MM.1S (cell line): Measurements from ENCODE around the gene RNF115.
"Not testable (repeated sequence)": the region's sequence is repeated elsewhere in the genome, so short reads cannot be mapped to it uniquely, and the experiment has no call there.

ENCODE experiments used
- DNase-seq: peaks from one replicate; pipeline ENCODE4 v3.0.0-alpha.2; 2015
- H2AFZ ChIP-seq: fragments of 300-600 bp; sonication (generic); 2 replicates; pipeline ENCODE4 v1.6.0; 2016; ENCODE audit warnings: antibody characterized with exemption, low read length
- H3F3A ChIP-seq: fragments of 300-600 bp; sonication (generic); 2 replicates; pipeline ENCODE4 v1.6.1; 2016; ENCODE audit warnings: mild to moderate bottlenecking, antibody characterized with exemption, low read length, moderate library complexity, mixed read lengths; ENCODE audit not compliant: insufficient read depth
- H3K27ac ChIP-seq: fragments of 300-600 bp; sonication (generic); 2 replicates; pipeline ENCODE4 v1.5.1; 2016; ENCODE audit warnings: mild to moderate bottlenecking, low read length
- H3K27me3 ChIP-seq: fragments of 300-600 bp; sonication (generic); replicated peaks from 2 replicates; pipeline ENCODE4 v1.6.0; 2016; ENCODE audit warnings: low read length; ENCODE audit not compliant: insufficient read depth
- H3K36me3 ChIP-seq: fragments of 300-600 bp; sonication (generic); replicated peaks from 2 replicates; pipeline ENCODE4 v1.6.1; 2016; ENCODE audit warnings: mild to moderate bottlenecking, low read length, mixed read lengths; ENCODE audit not compliant: insufficient read depth
- H3K4me1 ChIP-seq: fragments of 300-600 bp; sonication (generic); 2 replicates; pipeline ENCODE4 v1.6.1; 2016; ENCODE audit warnings: low read length, mixed read lengths
- H3K4me2 ChIP-seq: fragments of 300-600 bp; sonication (generic); 2 replicates; pipeline ENCODE4 v1.6.0; 2016; ENCODE audit warnings: low read depth, low read length
- H3K4me3 ChIP-seq: fragments of 300-600 bp; sonication (generic); 2 replicates; pipeline ENCODE4 v1.5.1; 2016; ENCODE audit warnings: low read length, mixed read lengths
- H3K79me2 ChIP-seq: fragments of 300-600 bp; sonication (generic); 2 replicates; pipeline ENCODE4 v1.6.1; 2016; ENCODE audit warnings: mixed run types, low read length, mixed read lengths
- H3K9ac ChIP-seq: fragments of 300-600 bp; sonication (generic); 2 replicates; pipeline ENCODE4 v1.6.1; 2016; ENCODE audit warnings: low read length, mixed read lengths
- H3K9me2 ChIP-seq: fragments of 300-600 bp; sonication (generic); replicated peaks from 2 replicates; pipeline ENCODE4 v1.6.1; 2016; ENCODE audit warnings: mild to moderate bottlenecking, low read length, mixed read lengths; ENCODE audit not compliant: insufficient read depth
- H3K9me3 ChIP-seq: fragments of 300-600 bp; sonication (generic); replicated peaks from 2 replicates; pipeline ENCODE4 v1.6.1; 2016; ENCODE audit warnings: mild to moderate bottlenecking, low read length, mixed read lengths; ENCODE audit not compliant: insufficient read depth
- H4K20me1 ChIP-seq: fragments of 300-600 bp; sonication (generic); 2 replicates; pipeline ENCODE4 v1.6.1; 2016; ENCODE audit warnings: mild to moderate bottlenecking, low read length, moderate library complexity, mixed read lengths; ENCODE audit not compliant: insufficient read depth
- CTCF ChIP-seq: fragments of 300-600 bp; sonication (generic); IDR thresholded peaks from 2 replicates; pipeline ENCODE4 v1.5.1; 2016; ENCODE audit warnings: antibody characterized with exemption, low read length, mixed read lengths
- EZH2 ChIP-seq: fragments of 300-600 bp; sonication (generic); optimal IDR thresholded peaks from 2 replicates; pipeline ENCODE3; 2017; ENCODE audit warnings: low read depth, mild to moderate bottlenecking, antibody characterized with exemption, low read length, mixed read lengths
- EZH2phosphoT487 ChIP-seq: fragments of 300-600 bp; sonication (generic); IDR thresholded peaks from 2 replicates; pipeline ENCODE4 v1.6.1; 2018; ENCODE audit warnings: antibody characterized with exemption, low read length

The RNF115 gene

DNA sequence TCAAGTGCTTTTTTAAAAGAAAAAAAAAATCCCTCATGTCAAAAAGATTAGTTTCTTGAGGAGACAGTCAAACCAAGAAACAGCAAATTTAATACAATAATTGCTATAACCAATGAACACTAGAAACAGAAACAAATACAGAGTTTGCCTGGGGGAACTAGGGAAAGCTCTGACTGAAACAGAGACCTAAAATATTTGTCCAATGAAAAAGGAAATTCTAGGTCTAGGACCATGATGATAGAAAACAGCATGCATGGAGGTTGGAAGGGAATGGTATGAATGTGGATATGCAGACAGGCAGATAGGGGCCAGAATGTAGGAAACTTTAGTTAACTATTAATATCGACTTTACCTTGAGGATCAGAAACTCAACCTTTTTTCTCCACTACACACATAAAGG, 31.4 kb downstream of the RNF115 start:
- H3K9me2 ChIP-seq: no peaks in the 10 kb centered on the region
- H2AFZ ChIP-seq: no peak overlapping the region
- no peaks in the 10 kb centered on the region for H4K20me1 ChIP-seq
- no peak overlapping the region for H3K4me3 ChIP-seq
- no peak overlapping the region for H3K9ac ChIP-seq
- no peak overlapping the region for H3K4me2 ChIP-seq
- no peaks in the 10 kb centered on the region; the same call in 1 of the 2 replicates for H3K36me3 ChIP-seq
- no peaks in the 10 kb centered on the region for H3F3A ChIP-seq
- no peak overlapping the region for H3K27ac ChIP-seq
- H3K27me3 ChIP-seq: no peaks in the 10 kb centered on the region
- TF ChIP-seq EZH2phosphoT487 (no peak), CTCF (no peak), EZH2 (no peak)
- DNase-seq: no peak
- H3K79me2 ChIP-seq: peaks cover 36% of the 10 kb centered on the region
- no peaks in the 10 kb centered on the region; the same call in 1 of the 2 replicates for H3K9me3 ChIP-seq
- no peaks in the 10 kb centered on the region for H3K4me1 ChIP-seq

DNA sequence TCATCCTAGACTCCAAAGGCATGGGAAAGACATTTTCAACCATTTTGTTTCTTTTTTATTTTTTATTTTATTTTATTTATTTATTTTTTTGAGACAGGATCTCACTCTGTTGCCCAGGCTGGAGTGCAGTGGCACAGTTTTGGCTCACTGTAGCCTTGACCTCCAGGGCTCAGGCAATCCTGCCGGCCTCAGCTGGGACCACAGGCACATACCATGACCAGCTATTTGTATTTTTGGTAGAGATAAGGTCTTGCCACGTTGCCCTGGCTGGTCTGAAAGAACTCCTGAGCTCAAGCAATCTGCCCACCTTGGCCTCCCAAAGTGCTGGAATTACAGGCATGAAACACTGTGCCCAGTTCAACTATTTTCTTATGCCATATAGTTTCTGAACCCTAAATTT, 32.0 kb downstream of the RNF115 start:
- H3K79me2 ChIP-seq: peaks cover 30% of the 10 kb centered on the region
- not testable (repeated sequence) for H3K27ac ChIP-seq

GRCh38 chr1:145788580-145788979, 35.3 kb downstream of the RNF115 start:
- Histone ChIP-seq H3K9ac (no peak overlapping the region), H3K9me2 (no peaks in the 10 kb centered on the region), H2AFZ (no peak overlapping the region), H3K9me3 (no peaks in the 10 kb centered on the region), H3K4me2 (no peak overlapping the region), H3K79me2 (peaks cover 27% of the 10 kb centered on the region), H3K27me3 (no peaks in the 10 kb centered on the region), H3K27ac (no peak overlapping the region), H3F3A (peaks cover 20% of the 10 kb centered on the region), H3K4me3 (no peak overlapping the region), H3K4me1 (peaks cover 22% of the 10 kb centered on the region), H3K36me3 (no peaks in the 10 kb centered on the region; the same call in 1 of the 2 replicates), H4K20me1 (no peaks in the 10 kb centered on the region)
- no peak for DNase-seq
- no peak for TF ChIP-seq EZH2phosphoT487
- no peak for TF ChIP-seq EZH2

More for the DNA sequence above, 32.0 kb downstream of the RNF115 start:
- not testable (repeated sequence) for H2AFZ ChIP-seq, H3K27me3 ChIP-seq, H3K9me2 ChIP-seq, H3K9ac ChIP-seq, H3K36me3 ChIP-seq, H3K4me2 ChIP-seq, H3K4me1 ChIP-seq, DNase-seq, H4K20me1 ChIP-seq, H3K4me3 ChIP-seq, H3K9me3 ChIP-seq, H3F3A ChIP-seq

GRCh38 chr1:145786271-145786670, 37.6 kb downstream of the RNF115 start:
- H3K9me3 ChIP-seq: no peaks in the 10 kb centered on the region
- no peaks in the 10 kb centered on the region for H3K9me2 ChIP-seq
- H3K4me3 ChIP-seq: peak overlapping the region; percentile 13; the same call in 1 of the 2 replicates
- no peaks in the 10 kb centered on the region for H4K20me1 ChIP-seq
- H2AFZ ChIP-seq: no peak overlapping the region
- TF ChIP-seq EZH2phosphoT487 (no peak), CTCF (no peak), EZH2 (no peak)
- H3F3A ChIP-seq: peaks cover 20% of the 10 kb centered on the region
- peaks cover 5% of the 10 kb centered on the region; the same call in 1 of the 2 replicates for H3K36me3 ChIP-seq
- peak overlapping the region; percentile 30; the same call in 1 of the 2 replicates for H3K27ac ChIP-seq
- peaks cover 16% of the 10 kb centered on the region for H3K79me2 ChIP-seq
- no peaks in the 10 kb centered on the region for H3K27me3 ChIP-seq
- H3K4me1 ChIP-seq: peaks cover 22% of the 10 kb centered on the region
- H3K4me2 ChIP-seq: peak overlapping the region; percentile 47
- 0 out of 2 replicates have a peak overlapping the region, but pooled peaks have one; percentile 2 for H3K9ac ChIP-seq
- DNase-seq: peak; percentile 12
